Measurements from ENCODE around the gene NCR3LG1.
A peak's percentile ranks its signal among the peaks of the same experiment; 100 is the strongest.

The NCR3LG1 gene

DNA sequence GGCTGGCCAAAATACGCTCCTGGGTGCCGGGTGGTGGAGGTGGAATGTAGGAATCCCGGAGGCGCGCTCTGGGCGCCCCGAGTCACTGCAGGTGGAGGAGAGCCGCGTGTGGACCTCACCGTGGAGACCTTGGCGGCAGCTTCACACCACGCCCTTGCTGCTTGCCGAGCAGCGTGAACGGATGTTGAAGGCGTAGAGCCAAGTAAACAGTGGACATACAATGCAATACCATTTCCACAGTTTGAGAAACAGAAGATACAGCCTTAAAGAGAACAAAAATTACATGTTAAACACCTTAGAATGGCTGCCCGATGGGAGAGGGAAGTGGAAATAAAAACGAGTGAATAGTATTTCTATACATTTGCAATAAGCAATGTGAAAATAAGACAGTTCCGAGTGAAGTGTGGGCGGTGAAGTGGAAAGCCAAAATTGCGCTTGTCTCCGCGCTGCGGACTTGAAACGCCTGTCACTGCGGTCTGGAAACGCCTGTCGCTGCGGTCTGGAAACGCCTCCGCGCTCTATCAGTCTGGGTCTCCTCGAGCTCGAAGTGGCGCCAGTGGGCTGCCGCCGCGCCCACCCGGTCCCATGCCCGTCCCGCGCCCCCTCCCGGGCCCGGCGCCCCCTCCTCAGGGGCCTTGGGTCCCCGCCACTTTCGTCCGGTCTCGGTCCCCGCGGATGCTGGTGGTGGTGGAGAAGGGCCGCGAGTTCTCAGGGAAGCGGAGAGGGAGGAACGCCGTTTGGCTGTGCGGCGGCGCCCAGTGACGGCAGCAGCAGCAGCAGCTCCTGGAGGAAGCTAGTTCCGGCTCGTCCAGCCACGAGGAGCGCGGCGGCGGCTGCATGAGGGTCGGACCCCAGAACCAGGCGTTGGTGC lies 1.6 kb downstream of the NCR3LG1 start:
- no peak for TF ChIP-seq ZNF274 (IDR thresholded peaks at IDR 0.05; ENCODE audit: low read depth, low read length)
- peak overlapping the region; percentile 47; the same call in 1 of the 2 replicates for H3K4me3 ChIP-seq (ENCODE audit: low read length)

DNA sequence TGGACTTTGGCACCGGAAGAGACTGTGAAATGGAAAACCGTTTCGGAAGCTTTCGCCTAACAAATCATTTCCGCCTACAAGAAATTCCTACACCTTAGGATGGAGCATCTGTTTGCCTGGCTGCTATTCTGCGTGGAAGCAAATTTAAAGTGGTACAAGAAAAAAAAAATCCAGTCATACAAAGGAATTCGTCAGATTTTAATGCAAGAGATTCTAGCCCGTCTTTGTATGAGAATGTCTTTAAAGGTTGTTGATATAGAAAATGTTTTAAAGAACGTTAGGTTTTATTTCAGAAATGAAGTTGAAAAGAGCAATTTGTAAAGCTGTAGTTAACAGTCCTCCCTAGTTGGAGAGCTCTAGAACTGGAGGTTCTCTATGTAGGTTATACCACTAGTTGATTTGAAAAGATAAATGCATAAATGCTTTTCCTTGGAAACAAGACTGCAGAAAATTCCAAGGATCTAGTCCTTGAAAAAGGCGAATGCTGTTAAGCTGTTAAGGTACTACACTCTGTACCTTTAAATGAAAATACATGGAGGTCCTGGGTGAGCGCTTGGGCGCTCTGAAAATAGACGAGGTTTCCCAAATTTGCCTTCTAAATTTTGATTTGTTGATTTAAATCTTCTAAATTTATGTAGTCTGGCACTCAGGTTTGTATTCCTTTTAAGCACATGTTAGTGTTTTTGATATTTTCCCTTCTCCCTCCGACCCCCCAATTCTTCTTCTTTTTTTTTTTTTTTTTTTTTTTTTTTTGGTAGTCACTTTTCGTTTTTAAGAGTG lies 2.4 kb downstream of the NCR3LG1 start:
- peak overlapping the region; percentile 47 for H3K4me3 ChIP-seq (ENCODE audit: low read length)
- TF ChIP-seq ZNF274 (IDR thresholded peaks at IDR 0.05; ENCODE audit: low read depth, low read length), result no peak

DNA sequence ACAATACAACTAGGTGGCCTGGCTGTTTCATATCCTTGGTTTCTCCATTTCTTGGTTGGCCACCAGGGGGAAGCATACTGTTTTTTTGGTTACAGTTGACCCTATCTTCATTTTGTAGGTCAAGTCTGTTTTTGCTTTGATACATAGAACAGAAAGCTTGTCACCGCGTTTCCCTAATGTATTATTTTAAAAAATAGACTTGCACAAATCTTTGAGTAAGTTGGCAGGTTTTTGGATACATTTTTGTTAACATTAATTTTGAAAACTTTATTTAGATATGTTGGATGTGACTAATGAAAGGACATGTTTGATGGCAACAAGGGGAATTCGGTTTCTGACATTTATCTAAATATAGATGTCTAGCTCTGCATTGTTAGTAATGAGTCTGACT lies 3.0 kb downstream of the NCR3LG1 start:
- TF ChIP-seq ZNF274 (IDR thresholded peaks at IDR 0.05; ENCODE audit: low read depth, low read length), result no peak
- H3K4me3 ChIP-seq (ENCODE audit: low read length), result no peak overlapping the region

DNA sequence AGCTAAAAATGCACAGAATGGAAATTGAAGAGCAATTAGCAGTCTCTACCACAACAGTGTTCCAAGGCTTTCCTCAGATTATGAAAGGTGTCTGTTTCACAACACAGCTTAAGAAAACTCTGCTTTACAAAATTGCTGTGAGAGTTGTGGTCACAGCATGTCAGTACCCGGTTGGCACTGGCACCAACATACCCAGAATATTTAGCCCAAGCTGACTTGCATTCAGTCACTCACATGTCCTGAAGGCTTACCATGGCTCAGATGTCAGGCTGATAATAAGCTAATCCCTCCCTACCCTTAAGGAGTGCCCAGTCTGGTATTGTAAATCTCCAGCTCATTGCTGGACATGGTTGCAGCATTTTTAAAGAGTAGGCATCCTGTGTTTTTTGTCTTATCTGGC lies 14.9 kb downstream of the NCR3LG1 start:
- no peak for TF ChIP-seq ZNF274 (IDR thresholded peaks at IDR 0.05; ENCODE audit: low read depth, low read length)
- no peak overlapping the region for H3K4me3 ChIP-seq (ENCODE audit: low read length)

DNA sequence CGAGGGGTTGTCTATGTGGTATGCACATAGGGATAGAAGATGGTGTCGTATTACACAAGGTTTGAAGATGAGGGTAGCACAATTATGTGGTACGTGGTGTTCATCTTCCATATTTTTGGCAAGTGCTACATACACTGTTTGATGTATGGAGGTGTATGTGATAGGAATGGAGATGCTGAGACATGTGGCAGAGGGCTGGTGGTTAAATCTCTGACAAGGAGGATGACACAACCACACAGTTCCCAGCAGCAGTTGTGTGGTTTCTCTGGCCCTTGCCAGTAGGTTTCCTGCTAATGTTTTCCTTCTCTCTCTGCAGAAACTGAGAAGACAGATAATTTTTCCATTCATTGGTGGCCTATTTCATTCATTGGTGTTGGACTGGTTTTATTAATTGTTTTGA lies 17.0 kb downstream of the NCR3LG1 start:
- H3K4me3 ChIP-seq (ENCODE audit: low read length), result no peak overlapping the region
- no peak for TF ChIP-seq ZNF274 (IDR thresholded peaks at IDR 0.05; ENCODE audit: low read depth, low read length)

DNA sequence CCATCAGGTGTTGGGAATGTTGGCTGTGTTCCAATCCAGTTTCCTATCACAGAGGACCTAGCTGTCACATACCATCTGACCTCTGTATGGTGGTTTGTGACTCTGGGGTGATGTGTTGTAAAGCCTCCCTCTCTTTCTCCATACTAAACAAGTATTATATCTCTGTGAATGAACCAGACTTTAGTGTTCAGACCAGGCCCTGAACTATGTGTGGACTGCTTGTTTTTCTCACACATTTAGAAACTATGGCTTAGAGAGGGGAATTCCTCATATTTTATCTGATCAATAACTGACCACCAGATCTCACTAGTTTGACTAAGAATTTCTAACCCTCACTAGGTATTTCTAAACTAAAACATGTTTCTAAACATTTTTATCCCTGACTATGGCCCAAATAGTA lies 17.5 kb downstream of the NCR3LG1 start:
- no peak for TF ChIP-seq ZNF274 (IDR thresholded peaks at IDR 0.05; ENCODE audit: low read depth, low read length)
- no peak overlapping the region for H3K4me3 ChIP-seq (ENCODE audit: low read length)

DNA sequence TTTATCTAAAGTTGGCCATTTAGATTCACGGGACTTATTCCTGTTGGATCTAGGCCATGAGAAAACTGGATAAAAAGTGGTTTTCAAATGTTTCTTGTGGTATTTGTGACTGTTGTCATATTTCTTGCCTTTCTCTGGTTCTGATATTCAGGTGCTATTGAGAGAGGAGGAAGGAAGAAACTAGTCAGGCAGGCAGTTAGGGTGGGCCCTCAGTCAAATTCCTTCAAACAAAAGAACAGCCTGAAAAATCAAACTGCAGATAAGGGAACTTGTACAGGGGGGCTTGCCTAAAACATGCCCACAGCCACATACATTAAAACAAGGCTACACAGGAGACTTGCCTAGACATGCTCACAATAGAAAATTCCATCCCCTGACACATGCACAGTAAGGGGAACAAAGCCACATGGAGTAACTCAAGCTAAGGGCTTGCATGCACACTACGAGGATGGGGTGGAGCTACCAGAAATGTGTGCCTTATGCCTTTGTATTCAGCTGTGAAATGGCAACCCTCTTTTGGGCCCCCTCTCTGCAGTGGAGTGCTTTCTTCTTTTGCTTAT lies 18.2 kb downstream of the NCR3LG1 start:
- no peak overlapping the region for H3K4me3 ChIP-seq (ENCODE audit: low read length)
- no peak for TF ChIP-seq ZNF274 (IDR thresholded peaks at IDR 0.05; ENCODE audit: low read depth, low read length)

DNA sequence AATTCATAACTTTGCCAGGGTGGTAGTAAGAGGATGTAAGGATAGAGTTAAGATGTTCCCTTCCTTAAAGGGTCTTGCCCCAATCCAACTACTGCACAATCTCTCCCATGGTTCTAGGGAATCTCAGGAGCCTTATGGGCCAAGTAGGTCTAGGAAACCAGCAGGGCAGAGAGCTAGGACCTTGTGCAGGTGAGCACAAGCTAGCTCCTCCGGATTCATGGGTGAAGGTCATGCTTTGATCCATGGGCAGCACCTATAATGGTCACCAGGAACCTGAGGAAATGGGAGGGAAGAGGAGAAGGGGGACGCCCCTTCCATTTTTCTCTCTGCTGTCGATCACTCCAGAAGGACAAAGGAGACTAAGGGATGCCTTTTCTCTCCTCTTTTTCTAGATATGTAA lies 20.0 kb downstream of the NCR3LG1 start:
- TF ChIP-seq ZNF274 (IDR thresholded peaks at IDR 0.05; ENCODE audit: low read depth, low read length), result no peak
- no peak overlapping the region for H3K4me3 ChIP-seq (ENCODE audit: low read length)

DNA sequence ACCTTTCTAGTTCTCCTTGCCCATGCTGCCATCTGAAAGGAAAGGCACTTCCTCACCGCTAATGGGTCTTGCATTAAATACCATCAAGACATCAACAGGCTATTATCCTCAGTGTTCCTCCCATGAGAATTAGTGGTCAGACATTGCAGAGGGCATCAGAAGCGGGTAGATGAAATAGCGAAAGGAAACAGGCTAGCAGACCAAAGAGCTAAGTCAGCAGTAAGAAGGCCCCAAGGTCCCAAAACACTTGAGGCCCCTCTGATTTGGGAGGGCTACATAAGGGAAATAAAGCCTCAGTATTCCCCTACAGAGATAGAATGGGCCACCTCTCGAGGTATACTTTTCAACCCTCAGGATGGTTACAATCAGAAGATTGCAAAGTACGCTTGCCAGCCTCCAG lies 23.9 kb downstream of the NCR3LG1 start:
- TF ChIP-seq ZNF274 (IDR thresholded peaks at IDR 0.05; ENCODE audit: low read depth, low read length), result no peak
- no peak overlapping the region for H3K4me3 ChIP-seq (ENCODE audit: low read length)

DNA sequence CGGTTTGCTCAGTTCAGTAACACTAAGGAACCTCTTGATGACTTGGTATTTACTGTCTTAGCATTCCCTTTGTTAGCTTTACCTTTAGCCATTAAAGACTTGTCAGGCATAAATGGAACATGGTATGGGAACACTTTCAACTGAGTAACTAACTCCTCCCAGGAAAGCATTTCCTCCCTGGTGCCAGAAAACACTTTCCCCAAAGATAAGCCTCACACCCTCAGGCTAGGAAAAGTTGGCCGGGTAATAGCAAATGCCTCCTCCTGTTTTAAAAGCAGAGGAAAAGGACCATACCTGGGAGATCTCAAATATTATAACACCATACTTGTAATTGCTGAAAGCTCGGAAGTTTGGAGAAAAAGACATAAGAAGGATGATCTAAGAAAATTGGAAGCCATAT lies 24.9 kb downstream of the NCR3LG1 start:
- no peak for TF ChIP-seq ZNF274 (IDR thresholded peaks at IDR 0.05; ENCODE audit: low read depth, low read length)
- no peak overlapping the region for H3K4me3 ChIP-seq (ENCODE audit: low read length)

DNA sequence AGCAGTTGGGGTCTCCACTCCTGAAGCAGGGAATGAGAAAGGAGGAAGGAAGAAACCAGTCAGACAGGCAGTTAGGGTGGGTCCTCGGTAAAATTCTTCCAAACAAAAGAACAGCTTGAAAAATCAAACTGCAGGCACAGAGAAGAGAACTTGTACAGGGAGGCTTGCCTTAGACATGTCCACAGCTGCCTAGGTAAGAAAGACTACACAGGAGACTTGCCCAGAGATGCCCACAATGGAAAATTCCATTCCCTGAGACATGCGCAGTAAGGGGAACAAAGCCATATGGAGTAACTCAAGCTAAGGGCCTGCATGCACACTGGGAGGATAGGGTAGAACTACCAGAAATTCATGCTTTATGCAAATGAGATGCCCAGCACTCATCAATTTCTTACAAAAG lies 27.1 kb downstream of the NCR3LG1 start:
- H3K4me3 ChIP-seq (ENCODE audit: low read length), result no peak overlapping the region
- TF ChIP-seq ZNF274 (IDR thresholded peaks at IDR 0.05; ENCODE audit: low read depth, low read length), result no peak

DNA sequence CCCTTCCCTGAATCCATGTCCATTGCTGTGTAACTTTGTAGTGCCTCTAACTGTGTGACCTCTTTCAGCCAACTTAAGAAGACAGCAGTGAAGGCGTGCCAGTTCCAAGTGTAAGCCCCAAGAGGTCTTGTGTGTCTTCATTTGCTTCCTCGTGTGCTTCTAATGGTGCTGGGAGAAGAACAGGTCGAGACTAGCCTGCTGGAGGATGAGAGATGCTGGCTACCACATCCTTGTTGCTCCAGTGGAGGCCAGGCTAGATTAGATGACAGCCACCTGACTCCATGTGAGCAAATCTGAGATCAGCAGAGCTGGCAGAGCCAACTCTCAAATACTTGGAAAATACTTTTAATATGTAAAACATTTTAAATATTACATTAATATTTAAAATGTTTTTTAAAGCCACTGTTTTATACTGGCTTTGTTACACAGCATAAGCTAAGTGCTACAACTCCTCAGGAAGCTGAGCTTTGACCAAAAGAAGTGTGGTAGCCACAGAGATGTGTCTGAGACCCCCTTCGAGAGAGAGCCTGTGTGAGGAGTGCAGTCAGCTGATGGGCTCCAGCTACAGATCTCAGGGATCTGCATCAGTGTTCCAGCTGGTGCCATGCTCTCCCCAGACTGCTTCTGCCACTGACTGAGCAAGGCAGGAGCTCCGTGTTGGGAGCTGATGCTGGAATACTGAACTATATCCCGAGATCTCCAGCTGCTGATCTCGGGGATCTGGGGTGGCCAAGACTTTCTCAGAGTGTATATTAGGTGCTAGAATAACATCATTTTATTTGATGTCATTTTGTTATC lies 28.0 kb downstream of the NCR3LG1 start:
- no peak overlapping the region for H3K4me3 ChIP-seq (ENCODE audit: low read length)
- no peak for TF ChIP-seq ZNF274 (IDR thresholded peaks at IDR 0.05; ENCODE audit: low read depth, low read length)

DNA sequence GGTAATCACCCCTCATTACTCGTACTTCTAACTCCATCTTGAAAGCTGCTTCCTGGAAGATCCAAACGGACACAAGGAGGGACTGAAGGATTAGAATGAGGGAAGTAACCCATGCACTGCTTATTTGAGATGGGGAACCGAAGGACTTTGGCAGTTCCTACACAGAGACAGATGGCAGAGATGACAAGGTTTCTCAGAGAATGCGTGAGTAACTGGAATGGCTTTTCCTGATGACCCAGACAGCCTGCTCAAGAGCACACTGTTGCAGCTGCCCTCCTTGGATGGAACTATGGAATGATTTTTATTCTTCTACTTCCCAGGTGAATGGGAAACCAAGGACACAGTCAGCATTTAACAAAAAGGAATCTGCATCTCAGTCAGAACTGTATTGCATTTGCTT lies 29.6 kb downstream of the NCR3LG1 start:
- TF ChIP-seq ZNF274 (IDR thresholded peaks at IDR 0.05; ENCODE audit: low read depth, low read length), result no peak
- H3K4me3 ChIP-seq (ENCODE audit: low read length), result no peak overlapping the region
